Stimulated activated effector memory CD8-positive, alpha-beta T cell treated with anti-CD3 and anti-CD28 coated beads, Interleukin-12 subunit alpha, Interleukin-12 subunit beta, amount 100 ng/mL, for 72 hours (primary cell): ENCODE results near the gene RUFY4.
"Not testable (repeated sequence)": the region's sequence is repeated elsewhere in the genome, so short reads cannot be mapped to it uniquely, and the experiment has no call there.

ENCODE experiments used
- ATAC-seq: fragments of 150-1000 bp; cut with Tn5 transposase; 2 replicates; pipeline ENCODE4 v1.10.0; 2021
- DNase-seq, 2 donors: peaks; one replicate each; pipeline ENCODE4 v3.0.0; 2021 to 2022; ENCODE audit warnings: low spot score in 2 of 2
- H3K27ac Mint-ChIP-seq: one replicate; pipeline ENCODE4 v1.8.0; 2022; ENCODE audit warnings: mild to moderate bottlenecking, mixed read lengths
- H3K36me3 Mint-ChIP-seq: one replicate; pipeline ENCODE4 v1.8.0; 2022; ENCODE audit warnings: mild to moderate bottlenecking, mixed read lengths
- H3K4me1 Mint-ChIP-seq: one replicate; pipeline ENCODE4 v1.8.0; 2022; ENCODE audit warnings: mixed read lengths
- H3K4me3 Mint-ChIP-seq: one replicate; pipeline ENCODE4 v1.8.0; 2022; ENCODE audit warnings: mild to moderate bottlenecking, mixed read lengths
- H3K9me3 Mint-ChIP-seq: one replicate; pipeline ENCODE4 v1.8.0; 2022; ENCODE audit warnings: mixed read lengths

RUFY4 gene

DNA sequence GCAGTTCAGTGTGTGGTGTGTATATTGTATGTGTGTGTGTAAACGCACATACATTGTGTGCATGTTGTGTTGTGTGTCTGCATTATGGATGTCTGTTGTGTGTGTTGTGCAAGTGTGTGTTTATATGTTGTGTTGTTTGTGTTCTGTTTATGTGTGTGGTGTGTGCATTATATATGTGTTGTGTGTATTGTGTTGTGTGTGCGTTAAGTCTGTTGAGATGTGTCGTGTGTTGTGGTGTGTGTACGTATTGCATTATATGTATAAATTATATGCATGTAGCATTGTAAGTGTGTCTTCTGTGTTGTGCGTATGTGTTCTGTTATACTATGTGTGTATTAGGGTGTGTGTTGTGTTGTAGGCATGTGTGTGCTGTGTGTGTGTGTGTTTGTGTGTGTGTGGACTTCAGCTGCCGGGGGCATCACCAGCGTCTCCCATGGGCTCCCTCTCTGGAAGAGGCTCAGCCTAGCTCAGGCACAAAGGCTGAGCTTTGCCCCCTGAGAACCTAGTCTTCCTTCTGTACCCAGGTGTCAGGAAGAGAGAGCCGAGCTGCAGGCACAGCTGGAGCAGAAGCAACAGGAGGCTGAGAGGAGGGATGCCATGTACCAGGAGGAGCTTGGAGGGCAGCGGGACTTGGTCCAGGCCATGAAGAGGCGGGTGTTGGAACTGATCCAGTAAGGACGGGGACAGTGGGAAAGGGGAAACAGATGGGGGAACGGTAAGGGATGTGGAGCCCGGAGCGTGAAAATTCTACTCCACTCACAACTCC is 13.7 kb downstream of the RUFY4 start:
- no peaks in the 10 kb centered on the region for H3K36me3 Mint-ChIP-seq
- DNase-seq = peak in 1 of 2 donors; percentile 43
- H3K27ac Mint-ChIP-seq = no peak overlapping the region
- H3K9me3 Mint-ChIP-seq = peaks cover 9% of the 10 kb centered on the region
- H3K4me1 Mint-ChIP-seq = no peaks in the 10 kb centered on the region
- H3K4me3 Mint-ChIP-seq = no peak overlapping the region
- ATAC-seq = no peak

DNA sequence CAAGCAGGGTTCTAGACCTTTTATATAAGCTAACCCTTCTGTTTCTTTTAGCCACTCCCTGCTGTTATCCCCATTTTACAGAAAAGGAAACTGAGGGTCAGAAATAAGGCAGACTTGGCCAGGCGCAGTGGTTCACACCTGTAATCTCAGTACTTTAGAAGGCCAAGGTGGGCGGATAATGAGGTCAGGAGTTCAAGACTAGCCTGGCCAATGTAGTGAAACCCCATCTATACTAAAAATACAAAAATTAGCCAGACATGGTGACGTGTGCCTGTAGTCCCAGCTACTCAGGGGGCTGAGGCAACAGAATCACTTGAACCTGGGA is 14.3 kb downstream of the RUFY4 start:
- Mint-ChIP-seq H3K36me3 (no peaks in the 10 kb centered on the region), H3K9me3 (peaks cover 9% of the 10 kb centered on the region), H3K27ac (no peak overlapping the region), H3K4me1 (no peaks in the 10 kb centered on the region), H3K4me3 (no peak overlapping the region)
- peak in 1 of 2 donors; percentile 50 for DNase-seq
- ATAC-seq = peak; percentile 28

DNA sequence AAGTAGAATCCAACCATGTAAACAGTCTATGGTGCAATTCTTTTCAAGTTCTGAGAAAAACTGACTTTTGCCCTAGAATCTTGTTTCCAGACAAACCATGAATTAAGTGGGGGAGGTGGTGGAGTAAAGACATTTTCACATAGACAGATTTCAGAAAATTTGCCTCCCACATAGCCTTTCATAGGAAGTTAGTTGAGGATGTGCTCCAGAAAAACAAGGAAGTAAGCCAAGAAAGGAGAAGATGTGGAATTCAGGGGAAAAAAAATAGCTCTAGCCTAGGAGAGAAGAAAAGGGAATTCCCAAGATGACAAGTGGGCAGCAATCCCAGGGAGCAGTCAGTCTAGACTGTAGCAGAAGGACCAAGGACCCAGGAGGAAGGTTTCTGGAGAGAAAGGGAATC is 17.4 kb downstream of the RUFY4 start:
- ATAC-seq = no peak
- H3K4me1 Mint-ChIP-seq = no peaks in the 10 kb centered on the region
- DNase-seq = no peak
- H3K36me3 Mint-ChIP-seq = no peaks in the 10 kb centered on the region
- H3K27ac Mint-ChIP-seq = no peak overlapping the region
- peaks cover 9% of the 10 kb centered on the region for H3K9me3 Mint-ChIP-seq
- H3K4me3 Mint-ChIP-seq = no peak overlapping the region

DNA sequence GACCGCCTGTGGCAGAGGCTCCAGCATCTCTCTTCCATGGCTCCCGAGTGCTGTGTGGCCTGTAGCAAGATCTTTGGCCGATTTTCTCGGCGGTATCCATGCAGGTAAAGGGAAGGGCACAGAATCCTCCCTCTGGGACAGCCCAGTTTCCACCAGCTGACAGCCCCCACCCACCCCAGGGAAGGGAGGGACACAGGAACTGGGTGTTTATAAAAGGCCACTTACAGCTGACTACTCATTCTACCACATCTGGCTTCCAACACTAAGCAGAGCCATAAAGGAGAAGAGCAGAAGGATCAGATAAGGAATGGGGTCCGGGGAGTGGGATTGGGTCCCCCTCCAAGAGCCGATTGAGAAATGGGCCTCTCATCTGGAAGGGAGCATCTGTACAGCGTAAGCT is 20.2 kb downstream of the RUFY4 start:
- no peak overlapping the region for H3K4me3 Mint-ChIP-seq
- H3K9me3 Mint-ChIP-seq = peaks cover 9% of the 10 kb centered on the region
- no peak for ATAC-seq
- H3K27ac Mint-ChIP-seq = no peak overlapping the region
- H3K4me1 Mint-ChIP-seq = no peaks in the 10 kb centered on the region
- no peaks in the 10 kb centered on the region for H3K36me3 Mint-ChIP-seq
- no peak for DNase-seq

DNA sequence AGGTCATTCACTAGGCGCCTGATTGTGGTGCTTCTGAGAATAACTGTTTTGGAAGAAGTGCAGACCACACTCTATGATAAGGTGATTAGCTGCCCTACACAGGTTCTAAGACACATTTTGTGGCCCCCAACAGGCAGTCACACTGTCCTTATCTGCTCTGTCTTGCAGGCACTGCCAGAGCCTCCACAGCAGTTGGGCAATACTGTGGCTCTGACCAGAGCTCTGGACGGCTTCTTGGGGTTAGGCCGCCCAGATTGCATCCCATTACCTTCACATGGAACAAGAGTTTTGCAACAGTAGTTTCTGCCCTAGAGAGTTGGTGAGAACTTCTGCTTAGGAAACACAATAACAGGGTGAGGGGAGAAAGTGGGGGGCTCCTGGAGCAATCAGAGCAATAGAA is 22.7 kb downstream of the RUFY4 start:
- ATAC-seq (no peak), DNase-seq (no peak)
- no peaks in the 10 kb centered on the region for H3K36me3 Mint-ChIP-seq
- no peaks in the 10 kb centered on the region for H3K9me3 Mint-ChIP-seq
- no peaks in the 10 kb centered on the region for H3K4me1 Mint-ChIP-seq
- no peak overlapping the region for H3K27ac Mint-ChIP-seq
- H3K4me3 Mint-ChIP-seq = no peak overlapping the region

DNA sequence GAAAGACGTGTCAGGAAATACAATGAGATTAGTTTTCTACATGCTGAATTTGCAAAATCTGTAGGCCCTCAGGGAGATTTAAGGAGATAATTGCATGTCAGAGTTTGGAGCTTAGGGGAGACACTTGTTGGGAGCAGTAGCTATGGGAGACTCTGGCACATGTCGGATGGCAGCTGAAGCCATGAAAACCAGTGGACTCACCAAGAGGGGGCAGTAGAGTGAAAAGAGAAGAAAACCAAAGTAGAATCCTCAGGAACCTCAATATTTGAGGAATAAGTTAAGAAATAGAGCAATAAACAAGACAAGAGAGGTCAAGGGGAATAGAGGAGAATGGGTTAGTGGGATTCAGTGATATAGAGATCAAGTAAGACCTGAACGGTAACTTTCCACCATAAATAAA is 24.8 kb downstream of the RUFY4 start:
- Mint-ChIP-seq H3K27ac (no peak overlapping the region), H3K9me3 (no peaks in the 10 kb centered on the region), H3K36me3 (no peaks in the 10 kb centered on the region), H3K4me3 (no peak overlapping the region), H3K4me1 (no peaks in the 10 kb centered on the region)
- DNase-seq (no peak), ATAC-seq (no peak)

DNA sequence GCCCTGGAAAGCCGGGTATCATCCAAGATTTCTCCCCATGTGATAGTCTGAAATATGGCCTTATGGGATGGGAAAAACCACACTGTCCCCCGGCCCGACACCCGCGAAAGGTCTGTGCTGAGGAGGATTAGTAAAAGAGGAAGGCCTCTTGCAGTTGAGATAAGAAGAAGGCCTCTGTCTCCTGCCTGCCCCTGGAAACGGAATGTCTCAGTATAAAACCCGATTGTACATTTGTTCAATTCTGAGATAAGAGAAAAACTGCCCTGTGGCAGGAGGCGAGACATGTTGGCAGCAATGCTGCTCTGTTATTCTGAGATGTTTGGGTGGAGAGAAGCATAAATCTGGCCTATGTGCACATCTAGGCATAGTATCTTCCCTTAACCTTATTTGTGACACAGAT is 26.8 kb downstream of the RUFY4 start:
- H3K27ac Mint-ChIP-seq = no peak overlapping the region
- DNase-seq = no peak
- no peak for ATAC-seq
- H3K9me3 Mint-ChIP-seq = no peaks in the 10 kb centered on the region
- H3K4me3 Mint-ChIP-seq = no peak overlapping the region
- H3K36me3 Mint-ChIP-seq = no peaks in the 10 kb centered on the region
- no peaks in the 10 kb centered on the region for H3K4me1 Mint-ChIP-seq

DNA sequence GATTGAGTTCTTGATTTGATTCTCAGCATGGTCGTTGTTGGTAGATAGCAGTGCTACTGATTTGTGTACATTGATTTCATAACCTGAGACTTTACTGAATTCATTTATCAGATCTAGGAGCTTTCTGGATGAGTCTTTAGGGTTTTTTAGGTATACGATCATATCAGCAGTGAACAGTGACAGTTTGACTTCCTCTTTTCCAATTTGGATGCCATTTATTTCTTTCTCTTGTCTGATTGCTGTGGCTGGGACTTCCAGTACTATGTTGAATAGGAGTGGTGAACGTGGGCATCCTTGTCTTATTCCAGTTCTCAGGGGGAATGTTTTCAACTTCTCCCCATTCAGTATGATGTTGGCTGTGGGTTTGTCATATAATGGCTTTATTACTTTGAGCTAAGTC is 28.9 kb downstream of the RUFY4 start:
- ATAC-seq = no peak
- no peaks in the 10 kb centered on the region for H3K36me3 Mint-ChIP-seq
- no peak overlapping the region for H3K27ac Mint-ChIP-seq
- no peak for DNase-seq
- H3K4me1 Mint-ChIP-seq = no peaks in the 10 kb centered on the region
- H3K9me3 Mint-ChIP-seq = no peaks in the 10 kb centered on the region
- no peak overlapping the region for H3K4me3 Mint-ChIP-seq

DNA sequence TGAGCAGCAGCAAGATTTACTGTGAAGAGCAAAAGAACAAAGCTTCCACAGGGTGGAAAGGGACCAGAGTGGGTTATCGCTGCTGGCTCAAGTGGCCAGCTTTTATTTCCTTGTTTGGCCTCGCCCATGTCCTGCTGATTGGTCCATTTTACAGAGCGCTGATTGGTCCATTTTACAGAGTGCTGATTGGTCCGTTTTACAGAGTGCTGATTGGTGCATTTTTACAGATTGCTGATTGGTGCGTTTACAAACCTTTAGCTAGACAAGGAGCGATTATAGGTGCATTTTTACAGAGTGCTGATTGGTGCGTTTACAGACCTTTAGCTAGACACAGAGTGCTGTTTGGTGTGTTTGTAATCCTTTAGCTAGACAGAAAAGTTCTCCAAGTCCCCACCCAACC is 39.8 kb downstream of the RUFY4 start:
- not testable (repeated sequence) for H3K27ac Mint-ChIP-seq, H3K4me3 Mint-ChIP-seq, DNase-seq, H3K9me3 Mint-ChIP-seq, ATAC-seq, H3K4me1 Mint-ChIP-seq, H3K36me3 Mint-ChIP-seq

DNA sequence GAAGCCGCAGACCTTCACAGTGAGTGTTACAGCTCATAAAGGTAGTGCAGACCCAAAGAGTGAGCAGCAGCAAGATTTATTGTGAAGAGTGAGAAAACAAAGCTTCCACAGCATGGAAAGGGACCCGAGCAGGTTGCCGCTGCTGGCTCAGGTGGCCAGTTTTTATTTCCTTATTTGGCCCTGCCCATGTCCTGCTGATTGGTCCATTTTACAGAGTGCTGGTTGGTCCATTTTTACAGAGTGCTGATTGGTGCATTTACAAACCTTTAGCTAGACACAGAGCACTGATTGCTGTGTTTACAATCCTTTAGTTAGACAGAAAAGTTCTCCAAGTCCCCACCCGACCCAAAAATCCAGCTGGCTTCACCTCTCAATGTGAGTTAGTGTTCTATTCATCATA is 52.7 kb downstream of the RUFY4 start:
- not testable (repeated sequence) for ATAC-seq, DNase-seq, H3K36me3 Mint-ChIP-seq, H3K9me3 Mint-ChIP-seq, H3K27ac Mint-ChIP-seq, H3K4me3 Mint-ChIP-seq, H3K4me1 Mint-ChIP-seq

DNA sequence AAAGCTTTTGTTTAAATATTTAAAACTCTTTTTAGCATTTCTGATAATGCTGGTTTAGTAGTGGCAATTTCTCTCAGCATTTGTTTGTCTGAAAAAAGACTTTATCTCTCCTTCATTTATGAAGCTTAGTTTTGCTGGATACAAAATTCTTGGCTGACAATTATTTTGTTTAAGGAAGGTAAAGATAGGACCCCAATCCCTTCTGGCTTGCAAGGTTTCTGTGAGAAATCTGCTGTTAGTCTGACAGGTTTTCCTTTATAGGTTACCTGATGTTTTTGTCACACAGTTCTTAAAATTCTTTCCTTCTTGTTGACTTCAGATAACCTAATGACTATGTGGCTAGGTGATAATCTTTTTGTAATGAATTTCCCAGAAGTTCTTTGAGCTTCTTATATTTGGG is 53.2 kb downstream of the RUFY4 start:
- H3K9me3 Mint-ChIP-seq, H3K27ac Mint-ChIP-seq, DNase-seq, H3K36me3 Mint-ChIP-seq, H3K4me3 Mint-ChIP-seq, ATAC-seq, H3K4me1 Mint-ChIP-seq: not testable (repeated sequence)

DNA sequence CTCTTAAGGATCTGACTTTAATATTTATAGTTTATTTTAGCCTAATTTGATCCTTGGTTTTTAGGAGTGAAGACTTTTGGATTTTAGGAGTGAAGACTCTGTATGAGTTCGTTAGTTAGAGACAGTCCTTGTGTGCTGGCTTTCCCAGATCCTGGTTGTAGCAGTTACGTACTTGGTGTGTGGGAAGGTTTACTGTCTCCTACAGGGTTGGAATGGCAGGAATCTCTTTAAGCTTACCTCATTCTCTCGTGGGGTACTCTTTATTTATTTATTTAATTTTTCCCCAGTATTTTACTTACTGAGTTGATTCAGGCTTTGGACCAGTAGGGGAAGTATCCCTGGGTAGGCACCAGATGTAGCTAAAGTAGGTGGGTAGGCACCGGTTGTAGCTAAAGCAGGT is 54.9 kb downstream of the RUFY4 start:
- ATAC-seq = no peak
- H3K36me3 Mint-ChIP-seq = no peaks in the 10 kb centered on the region
- no peak overlapping the region for H3K27ac Mint-ChIP-seq

DNA sequence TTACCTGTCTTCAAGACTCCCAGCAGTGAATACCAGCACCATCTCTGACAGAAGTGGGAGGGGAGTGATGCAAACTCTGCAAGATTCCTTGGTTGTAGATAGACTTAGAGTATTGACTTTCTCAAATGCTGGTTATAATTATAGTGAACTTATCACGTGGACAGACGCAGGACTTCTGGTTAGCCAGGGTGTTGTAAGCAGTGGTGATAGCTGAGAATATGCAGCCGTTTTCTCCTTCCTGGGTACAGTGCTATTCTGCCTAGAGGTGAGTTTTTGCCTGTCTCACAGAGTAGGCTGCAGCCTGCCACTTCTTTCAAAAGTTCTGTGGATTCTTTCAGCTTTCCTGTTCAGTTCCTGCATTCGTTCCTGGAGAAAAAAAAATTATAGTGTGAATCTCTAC is 56.0 kb downstream of the RUFY4 start:
- peaks cover 13% of the 10 kb centered on the region for H3K4me1 Mint-ChIP-seq
- peak overlapping the region; percentile 73 for H3K27ac Mint-ChIP-seq
- ATAC-seq = no peak
- H3K9me3 Mint-ChIP-seq = peaks cover 5% of the 10 kb centered on the region
- no peaks in the 10 kb centered on the region for H3K36me3 Mint-ChIP-seq
- DNase-seq = no peak
- peak overlapping the region; percentile 39 for H3K4me3 Mint-ChIP-seq

More for the DNA sequence above, 54.9 kb downstream of the RUFY4 start:
- Mint-ChIP-seq H3K9me3 (peaks cover 5% of the 10 kb centered on the region), H3K4me1 (peaks cover 7% of the 10 kb centered on the region), H3K4me3 (no peak overlapping the region)
- DNase-seq = no peak

DNA sequence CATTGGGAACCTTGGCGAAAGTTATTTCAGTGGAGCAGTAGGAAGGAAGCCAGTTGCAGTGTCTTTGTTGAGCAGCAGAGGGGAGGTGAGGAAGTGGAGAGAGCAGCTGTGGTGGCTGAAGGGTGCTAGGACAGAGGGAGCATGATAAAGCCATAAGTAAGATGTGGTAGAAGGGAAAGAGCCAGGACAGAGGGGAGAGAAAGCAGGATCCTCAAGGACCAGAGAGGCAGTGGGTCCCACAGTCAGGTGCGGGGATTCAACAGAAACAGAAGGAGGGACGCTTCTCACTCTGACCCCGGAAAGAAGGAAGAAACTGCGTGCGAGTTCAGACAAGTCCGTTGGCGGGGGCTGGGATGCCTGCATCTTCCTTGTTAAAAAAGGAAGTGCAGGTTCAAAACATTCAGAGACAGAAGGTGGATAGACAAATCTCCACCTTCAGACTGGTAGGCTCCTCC is 56.6 kb downstream of the RUFY4 start, which contains the start of gene CXCR2:
CXCR2 (plus strand) TSS at position 403 of the 455 bp plus-strand sequence. CDS start 8,774 bp downstream, outside the sequence.
- DNase-seq = no peak
- Mint-ChIP-seq H3K36me3 (no peaks in the 10 kb centered on the region), H3K27ac (peak within 1 kb of the TSS; percentile 73), H3K9me3 (peaks cover 5% of the 10 kb centered on the region), H3K4me3 (peak within 1 kb of the TSS; percentile 39), H3K4me1 (peaks cover 16% of the 10 kb centered on the region)
- peak; percentile 34 for ATAC-seq

DNA sequence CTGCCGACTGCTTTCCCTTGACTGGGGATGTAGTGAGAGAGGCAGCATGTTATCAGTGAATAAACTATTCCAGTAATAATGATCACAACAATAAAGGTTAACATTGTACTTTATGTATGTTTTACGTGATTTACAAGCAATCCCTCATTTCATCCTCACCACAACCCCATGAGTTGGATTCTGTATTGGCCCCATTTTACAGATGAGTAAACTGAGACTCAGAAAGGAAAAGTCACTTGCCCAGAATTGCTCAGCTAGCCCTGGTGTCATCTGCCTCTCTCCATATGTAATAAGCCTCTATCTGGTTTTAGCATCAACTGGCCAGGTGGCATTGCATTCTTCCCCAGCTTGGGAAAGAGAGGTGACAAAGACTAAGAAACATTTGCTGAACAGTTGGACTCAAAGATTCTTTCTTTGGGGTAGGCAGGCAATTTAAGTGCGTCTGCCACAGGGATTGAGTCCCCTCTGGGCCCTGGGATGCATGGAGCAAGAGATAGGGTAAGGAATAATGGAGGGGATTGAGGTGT is 58.9 kb downstream of the RUFY4 start:
- Mint-ChIP-seq H3K4me3 (no peak overlapping the region), H3K9me3 (no peaks in the 10 kb centered on the region), H3K4me1 (peaks cover 19% of the 10 kb centered on the region), H3K36me3 (no peaks in the 10 kb centered on the region), H3K27ac (no peak overlapping the region)
- ATAC-seq = no peak
- no peak for DNase-seq

DNA sequence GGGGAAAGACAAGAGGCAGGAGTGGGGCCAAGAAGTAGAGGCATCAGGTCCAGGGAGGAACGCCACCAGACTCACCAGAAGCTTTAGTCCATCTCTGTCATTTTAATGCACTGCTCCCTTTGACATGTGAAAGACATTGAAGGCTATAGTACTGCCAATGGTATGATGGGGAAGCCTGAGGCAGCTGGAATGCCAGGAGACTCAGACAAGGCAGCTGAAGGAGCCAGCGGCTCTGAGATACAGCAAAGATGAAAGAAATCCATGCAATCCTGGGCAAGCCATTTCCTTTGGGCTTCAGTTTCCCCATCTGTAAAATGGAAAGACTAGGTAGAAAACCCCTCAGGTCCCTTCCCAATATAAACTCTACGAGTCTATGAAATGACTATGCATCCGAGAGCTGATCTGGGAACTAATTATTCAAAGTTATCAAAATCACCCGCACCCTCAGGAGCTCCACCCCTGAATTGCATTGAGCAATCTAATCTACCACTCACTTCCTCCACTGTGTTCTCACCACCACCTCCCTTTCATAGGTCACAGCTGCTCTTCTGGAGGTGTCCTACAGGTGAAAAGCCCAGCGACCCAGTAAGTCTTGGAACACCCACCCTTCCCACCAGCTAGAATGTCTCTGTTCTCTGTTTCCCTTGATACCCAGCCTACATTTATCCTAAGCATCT is 59.9 kb downstream of the RUFY4 start:
- no peaks in the 10 kb centered on the region for H3K9me3 Mint-ChIP-seq
- H3K36me3 Mint-ChIP-seq = no peaks in the 10 kb centered on the region
- peaks cover 19% of the 10 kb centered on the region for H3K4me1 Mint-ChIP-seq
- H3K4me3 Mint-ChIP-seq = no peak overlapping the region
- peak; percentile 31 for ATAC-seq
- H3K27ac Mint-ChIP-seq = no peak overlapping the region
- no peak for DNase-seq
